ENCODE results near the gene KHK. TPM values are rescaled to one million over a fixed set of nuclear protein-coding genes. Genes with fewer than 3 reads are reported as not detected.

The KHK gene
- total RNA-seq, 1 experiment from 2014 or later: 1.7 TPM

GRCh38 chr2:27080603-27080936 lies 6.0 kb upstream of the KHK start:
- no peak for DNase-seq (ENCODE audit: extremely low read depth, low read depth)

- DNase-seq (ENCODE audit: extremely low read depth, low read depth): no peak
Measured at GRCh38 chr2:27081984-27082772, 4.4 kb upstream of the KHK start.

- no peak for DNase-seq (ENCODE audit: extremely low read depth, low read depth)
Measured at GRCh38 chr2:27082773-27083409, 3.7 kb upstream of the KHK start.

- no peak for DNase-seq (ENCODE audit: extremely low read depth, low read depth)
Measured at GRCh38 chr2:27083410-27084296, 2.9 kb upstream of the KHK start.

- DNase-seq (ENCODE audit: extremely low read depth, low read depth): no peak
Measured at GRCh38 chr2:27084297-27085061, 2.1 kb upstream of the KHK start.

- DNase-seq (ENCODE audit: extremely low read depth, low read depth): no peak
Measured at GRCh38 chr2:27085062-27085672, 1.4 kb upstream of the KHK start.

GRCh38 chr2:27085673-27086089 lies 891 bp upstream of the KHK start:
- DNase-seq (ENCODE audit: extremely low read depth, low read depth): peak; percentile 76

GRCh38 chr2:27086090-27086723 lies 365 bp upstream of the KHK start:
- peak; percentile 92 for DNase-seq (ENCODE audit: extremely low read depth, low read depth)

GRCh38 chr2:27087823-27088410 lies 1.3 kb downstream of the KHK start:
- DNase-seq (ENCODE audit: extremely low read depth, low read depth): no peak

GRCh38 chr2:27088634-27089033 lies 2.1 kb downstream of the KHK start:
- DNase-seq (ENCODE audit: extremely low read depth, low read depth): no peak

- no peak for DNase-seq (ENCODE audit: extremely low read depth, low read depth)
Measured at GRCh38 chr2:27089111-27089954, 2.8 kb downstream of the KHK start.

GRCh38 chr2:27091746-27092695 lies 5.4 kb downstream of the KHK start:
- no peak for DNase-seq (ENCODE audit: extremely low read depth, low read depth)

- DNase-seq (ENCODE audit: extremely low read depth, low read depth): no peak
Measured at GRCh38 chr2:27092696-27093429, 6.3 kb downstream of the KHK start.

GRCh38 chr2:27093430-27094352 lies 7.1 kb downstream of the KHK start:
- no peak for DNase-seq (ENCODE audit: extremely low read depth, low read depth)

- no peak for DNase-seq (ENCODE audit: extremely low read depth, low read depth)
Measured at GRCh38 chr2:27094353-27094984, 7.9 kb downstream of the KHK start.
